LNCAP (cell line): ENCODE data around the gene MAN2A1.

Experiments
- CTCF ChIP-seq: fragments of 450-650 bp; IDR thresholded peaks from 2 replicates; pipeline ENCODE4 v1.5.1; 2017; ENCODE audit warnings: mild to moderate bottlenecking

MAN2A1 gene

DNA sequence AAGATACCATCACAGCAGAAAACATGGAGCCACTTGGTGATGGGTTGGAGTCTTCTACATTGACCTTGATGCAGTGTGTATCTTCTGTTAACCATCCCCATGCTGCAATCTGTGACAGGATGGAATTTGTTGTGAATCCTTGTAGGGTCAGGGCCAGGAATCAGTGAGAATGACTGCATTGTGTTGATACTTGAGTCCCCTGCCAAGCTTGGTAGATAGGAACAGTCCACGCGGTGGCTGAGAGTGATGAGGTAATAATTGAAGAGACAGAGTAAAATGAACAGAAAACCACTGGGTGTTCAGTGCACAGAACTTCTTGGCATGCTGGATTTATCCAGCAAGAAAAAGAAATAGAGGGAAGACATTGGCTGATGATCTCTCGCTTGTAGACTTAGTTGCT lies 217.5 kb downstream of the MAN2A1 start:
- TF ChIP-seq CTCF, result no peak

GRCh38 chr5:109907731-109908130 lies 218.0 kb downstream of the MAN2A1 start:
- no peak for TF ChIP-seq CTCF

DNA sequence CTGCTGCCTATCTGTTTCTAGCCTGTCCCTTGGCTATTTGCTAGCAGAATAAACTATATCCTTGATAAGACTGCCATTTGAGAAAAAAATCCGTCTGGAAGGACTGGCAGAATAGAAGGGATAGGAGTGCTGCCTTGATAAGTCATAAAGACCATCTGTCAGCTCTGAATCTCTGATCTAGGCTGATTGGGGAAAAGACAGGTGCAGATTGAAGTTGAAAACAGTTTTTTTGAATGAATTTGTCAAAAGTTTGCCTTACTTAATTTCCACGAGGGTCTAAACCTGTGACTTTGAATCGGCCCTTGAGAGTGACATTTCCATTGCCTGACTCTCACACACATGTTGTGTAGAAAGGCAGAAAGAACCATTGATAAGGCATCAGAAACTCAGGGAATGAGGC lies 218.6 kb downstream of the MAN2A1 start:
- TF ChIP-seq CTCF, result no peak

GRCh38 chr5:109910874-109911273 lies 221.1 kb downstream of the MAN2A1 start:
- no peak for TF ChIP-seq CTCF

GRCh38 chr5:109911731-109912130 lies 222.0 kb downstream of the MAN2A1 start:
- TF ChIP-seq CTCF, result no peak

DNA sequence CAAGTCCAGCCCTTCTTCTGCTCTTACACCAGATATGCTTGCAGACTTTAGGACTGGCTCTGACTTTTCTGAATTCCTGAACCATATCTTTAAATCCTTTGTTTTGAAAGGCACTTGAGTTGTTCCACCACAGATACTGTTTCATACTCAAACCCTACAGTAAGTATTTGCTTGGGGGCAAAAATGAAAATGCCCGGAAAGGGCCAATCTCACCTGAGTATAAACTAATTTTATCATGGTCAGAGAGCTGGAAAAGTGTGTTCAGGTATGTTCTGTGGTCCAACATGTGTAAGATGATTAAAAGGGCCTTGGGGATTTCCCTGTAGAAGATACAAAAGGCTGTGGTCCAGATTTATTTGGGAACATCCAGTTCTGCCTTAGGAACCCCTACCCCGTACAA lies 225.2 kb downstream of the MAN2A1 start:
- TF ChIP-seq CTCF, result no peak

DNA sequence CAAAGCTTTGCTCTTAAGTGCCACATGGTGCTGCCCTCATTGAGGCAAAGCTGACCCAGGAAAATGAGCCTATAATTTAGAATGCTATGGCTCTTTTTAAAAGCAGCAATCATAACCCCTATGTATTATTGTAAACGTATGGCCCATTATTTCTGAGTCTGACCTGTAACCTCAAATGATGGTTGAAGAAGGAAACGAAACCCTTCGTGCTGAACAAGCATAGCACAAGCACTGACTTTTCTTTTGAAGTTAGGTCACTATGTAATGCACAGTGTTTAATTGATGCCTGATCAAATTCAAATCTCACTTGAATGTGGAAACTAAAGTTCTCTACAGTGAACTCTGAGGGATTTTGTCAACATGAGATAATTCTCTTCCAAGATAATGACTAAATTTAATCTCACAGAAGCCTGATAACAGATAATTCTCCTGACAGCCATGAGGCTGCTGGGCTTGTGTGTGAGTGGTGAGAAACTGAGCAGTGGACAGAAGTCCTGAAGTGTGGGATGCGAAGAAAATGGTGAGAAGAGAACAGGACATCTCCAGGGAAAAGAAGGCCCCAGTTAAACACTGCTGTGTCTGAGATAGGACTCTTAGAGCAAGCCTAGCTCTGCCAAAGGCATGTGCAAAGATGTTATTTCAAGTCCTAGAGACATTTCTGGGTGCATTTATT lies 226.9 kb downstream of the MAN2A1 start:
- no peak for TF ChIP-seq CTCF
